Hepatocyte (in vitro differentiated cells): ENCODE data around the gene ZBED4. TPM values are rescaled to one million over a fixed set of nuclear protein-coding genes. Genes with fewer than 3 reads are reported as not detected.

ENCODE experiments used
- DNase-seq: peaks from one replicate; pipeline ENCODE4 v3.0.0-alpha.2; 2016; ENCODE audit warnings: low spot score
- H2AFZ ChIP-seq: fragments of 200-600 bp; sonication (generic); 2 replicates; pipeline ENCODE4 v1.6.0; 2016; ENCODE audit warnings: antibody characterized with exemption, mild to moderate bottlenecking
- H3K27ac ChIP-seq: fragments of 200-600 bp; sonication (generic); 2 replicates; pipeline ENCODE4 v1.5.1; 2016; ENCODE audit warnings: mild to moderate bottlenecking
- H3K27me3 ChIP-seq: fragments of 200-600 bp; sonication (generic); 2 replicates; pipeline ENCODE4 v1.6.1; 2016
- H3K36me3 ChIP-seq: fragments of 200-600 bp; sonication (generic); replicated peaks from 2 replicates; pipeline ENCODE4 v1.5.1; 2016; ENCODE audit warnings: low read depth; ENCODE audit not compliant: insufficient read depth
- H3K4me1 ChIP-seq: fragments of 200-600 bp; sonication (generic); 2 replicates; pipeline ENCODE4 v1.5.1; 2016; ENCODE audit warnings: mild to moderate bottlenecking, moderate library complexity; ENCODE audit not compliant: insufficient read depth
- H3K4me2 ChIP-seq: fragments of 200-600 bp; sonication (generic); 2 replicates; pipeline ENCODE4 v1.6.0; 2016
- H3K4me3 ChIP-seq: fragments of 200-600 bp; sonication (generic); 2 replicates; pipeline ENCODE4 v1.5.1; 2016; ENCODE audit warnings: mild to moderate bottlenecking
- H3K79me2 ChIP-seq: fragments of 200-600 bp; sonication (generic); 2 replicates; pipeline ENCODE4 v1.6.0; 2017; ENCODE audit warnings: mild to moderate bottlenecking
- H3K9me2 ChIP-seq: fragments of 200-600 bp; sonication (generic); replicated peaks from 2 replicates; pipeline ENCODE4 v1.6.0; 2017; ENCODE audit warnings: mild to moderate bottlenecking; ENCODE audit not compliant: insufficient read depth
- H3K9me3 ChIP-seq: fragments of 200-600 bp; sonication (generic); 2 replicates; pipeline ENCODE4 v1.5.1; 2016; ENCODE audit warnings: low read depth, mild to moderate bottlenecking
- H4K20me1 ChIP-seq: fragments of 200-600 bp; sonication (generic); 2 replicates; pipeline ENCODE4 v1.6.0; 2016; ENCODE audit warnings: mild to moderate bottlenecking; ENCODE audit not compliant: insufficient read depth, poor library complexity, severe bottlenecking
- EZH2 ChIP-seq: fragments of 200-600 bp; sonication (generic); IDR thresholded peaks from 2 replicates; pipeline ENCODE4 v1.6.1; 2016; ENCODE audit warnings: antibody characterized with exemption, mild to moderate bottlenecking, borderline replicate concordance
- EZH2phosphoT487 ChIP-seq: fragments of 200-600 bp; sonication (generic); IDR thresholded peaks from one replicate; pipeline ENCODE4 v1.6.1; 2018; ENCODE audit warnings: antibody characterized with exemption, mild to moderate bottlenecking, low read depth, moderate library complexity; ENCODE audit not compliant: unreplicated experiment, severe bottlenecking
- WGBS: methylation state at CpG from one replicate; pipeline ENCODE4 v1.1.6; 2016; ENCODE audit warnings: low lambda C conversion rate; ENCODE audit errors: missing lambda C conversion rate; 5-methylcytosine and 5-hydroxymethylcytosine counted together
- polyA plus RNA-seq: library from polyadenylated mRNA; unstranded; fragments of >200 nt; fragmentation: Nextera tagmentation; extraction: Ambion mirVana; gene quantifications from 2 replicates; pipeline ENCODE4 v1.2.1, GENCODE V29; 2016
- total RNA-seq: library from RNA; depleted of rRNA; stranded (reverse); fragments of >200 nt; gene quantifications from 2 replicates; pipeline ENCODE4 v1.2.3, GENCODE V29; 2014
- TF ChIP-seq, protein P1 (sequence below): fragments of 200-600 bp; sonication (generic); IDR thresholded peaks from 2 replicates; pipeline ENCODE4 v1.5.1; 2016; ENCODE audit warnings: antibody characterized with exemption, mild to moderate bottlenecking; ENCODE audit not compliant: poor library complexity

The ZBED4 gene
- total and polyA plus RNA-seq, 2 experiments from 2014 or later = 14.9 to 16.3 TPM

DNA sequence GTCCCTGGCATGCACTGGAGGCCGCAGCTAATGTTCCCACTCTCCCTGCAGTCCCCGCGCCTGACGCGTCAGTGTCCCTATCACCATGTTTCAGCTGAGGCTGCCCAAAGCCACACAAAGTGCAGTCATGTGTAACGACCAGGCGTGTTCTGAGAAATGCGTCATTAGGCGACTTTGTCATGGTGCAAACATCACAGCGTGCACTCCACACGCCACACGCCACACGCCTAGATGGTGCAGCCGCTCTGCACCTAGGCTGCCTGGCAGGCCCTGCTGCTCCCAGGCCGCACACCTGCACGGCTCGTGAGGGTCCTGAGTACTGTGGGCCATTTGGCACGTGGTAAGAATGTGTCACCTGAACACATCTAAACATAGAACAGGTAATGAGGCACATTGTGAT, 67.2 kb downstream of the ZBED4 start:
- Histone ChIP-seq H3K9me2 (no peaks in the 10 kb centered on the region), H2AFZ (no peak overlapping the region), H3K4me1 (peaks cover 13% of the 10 kb centered on the region), H4K20me1 (no peaks in the 10 kb centered on the region), H3K79me2 (peaks cover 27% of the 10 kb centered on the region), H3K27me3 (no peaks in the 10 kb centered on the region), H3K4me2 (no peak overlapping the region), H3K4me3 (no peak overlapping the region), H3K27ac (no peak overlapping the region), H3K9me3 (no peaks in the 10 kb centered on the region), H3K36me3 (no peaks in the 10 kb centered on the region)
- DNase-seq = no peak
- TF ChIP-seq EZH2phosphoT487 = no peak
- TF ChIP-seq EZH2 = no peak
- TF ChIP-seq, protein P1, sequence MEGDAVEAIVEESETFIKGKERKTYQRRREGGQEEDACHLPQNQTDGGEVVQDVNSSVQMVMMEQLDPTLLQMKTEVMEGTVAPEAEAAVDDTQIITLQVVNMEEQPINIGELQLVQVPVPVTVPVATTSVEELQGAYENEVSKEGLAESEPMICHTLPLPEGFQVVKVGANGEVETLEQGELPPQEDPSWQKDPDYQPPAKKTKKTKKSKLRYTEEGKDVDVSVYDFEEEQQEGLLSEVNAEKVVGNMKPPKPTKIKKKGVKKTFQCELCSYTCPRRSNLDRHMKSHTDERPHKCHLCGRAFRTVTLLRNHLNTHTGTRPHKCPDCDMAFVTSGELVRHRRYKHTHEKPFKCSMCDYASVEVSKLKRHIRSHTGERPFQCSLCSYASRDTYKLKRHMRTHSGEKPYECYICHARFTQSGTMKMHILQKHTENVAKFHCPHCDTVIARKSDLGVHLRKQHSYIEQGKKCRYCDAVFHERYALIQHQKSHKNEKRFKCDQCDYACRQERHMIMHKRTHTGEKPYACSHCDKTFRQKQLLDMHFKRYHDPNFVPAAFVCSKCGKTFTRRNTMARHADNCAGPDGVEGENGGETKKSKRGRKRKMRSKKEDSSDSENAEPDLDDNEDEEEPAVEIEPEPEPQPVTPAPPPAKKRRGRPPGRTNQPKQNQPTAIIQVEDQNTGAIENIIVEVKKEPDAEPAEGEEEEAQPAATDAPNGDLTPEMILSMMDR = no peak
- WGBS = 97% methylated on average over 18 of the region's 18 CpGs

DNA sequence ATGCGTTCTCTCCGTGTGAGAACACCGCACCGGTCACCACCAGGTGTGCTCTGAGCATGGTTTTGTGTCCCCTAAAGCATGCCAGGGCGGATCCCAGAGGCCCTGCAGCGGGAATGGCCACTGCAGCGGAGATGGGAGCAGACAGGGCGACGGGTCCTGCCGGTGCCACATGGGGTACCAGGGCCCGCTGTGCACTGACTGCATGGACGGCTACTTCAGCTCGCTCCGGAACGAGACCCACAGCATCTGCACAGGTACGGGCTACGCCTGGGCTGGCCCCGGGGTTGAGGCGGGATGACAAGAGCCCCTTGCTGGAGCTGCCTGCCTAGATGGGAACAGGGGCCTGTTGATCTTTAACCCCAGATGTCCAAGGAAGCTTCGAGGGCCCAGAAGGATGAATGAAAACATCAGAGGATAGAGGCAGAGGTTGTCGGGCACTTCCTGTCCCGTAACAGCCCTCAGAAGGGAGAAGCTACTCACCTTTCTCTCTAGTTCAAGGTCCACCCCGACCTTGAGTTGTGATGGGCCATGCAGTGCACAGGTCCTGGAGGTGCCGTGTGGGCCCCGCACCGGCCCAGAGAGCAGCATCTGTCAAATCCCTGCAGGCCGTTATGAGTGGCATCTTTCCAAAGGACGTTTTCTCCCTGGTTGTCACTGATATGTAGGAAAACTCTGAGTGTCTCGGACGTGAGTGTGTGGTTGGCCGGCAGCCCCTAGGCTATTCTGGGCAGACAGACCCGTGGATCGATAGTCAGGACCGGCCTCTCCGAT, 68.0 kb downstream of the ZBED4 start:
- 94% methylated on average over 35 of the region's 35 CpGs for WGBS
- Histone ChIP-seq H3K4me1 (peaks cover 13% of the 10 kb centered on the region), H3K79me2 (peaks cover 19% of the 10 kb centered on the region), H3K27ac (no peak overlapping the region), H3K27me3 (no peaks in the 10 kb centered on the region), H3K4me3 (no peak overlapping the region), H3K36me3 (no peaks in the 10 kb centered on the region), H3K9me3 (no peaks in the 10 kb centered on the region), H3K9me2 (no peaks in the 10 kb centered on the region), H4K20me1 (no peaks in the 10 kb centered on the region), H2AFZ (no peak overlapping the region), H3K4me2 (no peak overlapping the region)
- TF ChIP-seq EZH2phosphoT487 = no peak
- no peak for TF ChIP-seq EZH2
- TF ChIP-seq, protein P1 = no peak
- no peak for DNase-seq

DNA sequence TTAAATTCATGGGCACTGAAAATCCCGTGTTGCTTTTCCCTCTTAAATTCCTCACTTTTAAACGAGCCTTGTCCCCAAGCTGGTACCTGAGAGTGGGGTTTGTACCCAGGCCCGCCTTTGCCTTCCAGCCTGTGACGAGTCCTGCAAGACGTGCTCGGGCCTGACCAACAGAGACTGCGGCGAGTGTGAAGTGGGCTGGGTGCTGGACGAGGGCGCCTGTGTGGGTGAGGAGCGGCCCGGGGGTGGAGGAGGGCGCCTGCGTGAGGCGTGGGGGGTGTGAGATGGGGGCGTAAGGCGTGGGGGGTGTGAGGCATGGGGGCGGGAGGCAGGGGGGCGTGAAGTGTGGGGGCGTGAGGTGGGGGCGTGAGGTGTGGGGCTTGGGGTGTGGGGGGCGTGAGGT, 68.8 kb downstream of the ZBED4 start:
- no peak overlapping the region for H3K27ac ChIP-seq

More for the DNA sequence above, 68.8 kb downstream of the ZBED4 start:
- 95% methylated on average over 12 of the region's 22 CpGs for WGBS
- Histone ChIP-seq H3K9me2 (no peaks in the 10 kb centered on the region), H3K36me3 (no peaks in the 10 kb centered on the region), H3K27me3 (no peaks in the 10 kb centered on the region), H3K4me2 (no peak overlapping the region), H2AFZ (no peak overlapping the region), H3K4me1 (peaks cover 7% of the 10 kb centered on the region), H3K4me3 (no peak overlapping the region), H3K79me2 (peaks cover 11% of the 10 kb centered on the region), H4K20me1 (no peaks in the 10 kb centered on the region), H3K9me3 (no peaks in the 10 kb centered on the region)
- no peak for DNase-seq
- TF ChIP-seq EZH2phosphoT487 = no peak
- TF ChIP-seq, protein P1 = no peak
- TF ChIP-seq EZH2 = no peak
